Liver (tissue), 9 donors: ENCODE data around the gene CRELD2. TPM values are rescaled to one million over a fixed set of nuclear protein-coding genes. Genes with fewer than 3 reads are reported as not detected.

Source experiments
- DNase-seq: peaks from one replicate; pipeline ENCODE4 v3.0.0-alpha.2; 2017; ENCODE audit warnings: low spot score
- H3K27ac ChIP-seq, 2 donors: one replicate each; pipeline ENCODE4 v1.7.0; 2013; ENCODE audit warnings: inconsistent platforms in 2 of 2, low read length in 2 of 2, control low read depth in 1 of 2, low read depth in 1 of 2, mild to moderate bottlenecking in 1 of 2
- H3K27me3 ChIP-seq, 4 donors: one replicate each; pipeline versions ENCODE4 v1.6.1 to v1.7.0; 2013; ENCODE audit warnings: low read length in 3 of 4, inconsistent platforms in 1 of 4, mild to moderate bottlenecking in 1 of 4, moderate library complexity in 1 of 4; ENCODE audit not compliant: control insufficient read depth in 4 of 4, insufficient read depth in 4 of 4
- H3K36me3 ChIP-seq, 4 donors: one replicate each; pipeline versions ENCODE4 v1.6.1 to v1.7.0; 2013; ENCODE audit warnings: low read length in 3 of 4, mild to moderate bottlenecking in 3 of 4, low read depth in 1 of 4, moderate library complexity in 1 of 4; ENCODE audit not compliant: control insufficient read depth in 4 of 4, insufficient read depth in 3 of 4
- H3K4me1 ChIP-seq, 4 donors: one replicate each; pipeline versions ENCODE4 v1.6.1 to v1.7.0; 2013; ENCODE audit warnings: low read length in 3 of 4, mild to moderate bottlenecking in 3 of 4, moderate library complexity in 1 of 4; ENCODE audit not compliant: control insufficient read depth in 4 of 4, insufficient read depth in 4 of 4
- H3K4me3 ChIP-seq, 3 donors: one replicate each; pipeline versions ENCODE4 v1.6.1 to v1.7.0; 2013; ENCODE audit warnings: low read length in 3 of 3, control low read depth in 1 of 3, low read depth in 1 of 3, mild to moderate bottlenecking in 1 of 3
- H3K9ac ChIP-seq, 2 donors: one replicate each; pipeline ENCODE4 v1.7.0; 2013; ENCODE audit warnings: low read length in 2 of 2, mild to moderate bottlenecking in 2 of 2, moderate library complexity in 2 of 2, control low read depth in 1 of 2, low read depth in 1 of 2
- H3K9me3 ChIP-seq, 4 donors: one replicate each; pipeline versions ENCODE4 v1.6.1 to v1.7.0; 2013; ENCODE audit warnings: low read length in 3 of 4; ENCODE audit not compliant: control insufficient read depth in 4 of 4
- ATF3 ChIP-seq: IDR thresholded peaks from 2 replicates; pipeline ENCODE4 v1.6.1; 2016; ENCODE audit warnings: antibody characterized with exemption
- CTCF ChIP-seq: fragments of 150-350 bp; IDR thresholded peaks from 2 replicates; pipeline ENCODE4 v1.5.1; 2017; ENCODE audit warnings: improper control_type of control experiment, low read depth, low read length; ENCODE audit not compliant: missing input control
- EGR1 ChIP-seq, 2 donors: IDR thresholded peaks; 2 replicates each; pipeline ENCODE4 v1.6.1; 2016 to 2018; ENCODE audit warnings: antibody characterized with exemption in 2 of 2, low read depth in 2 of 2
- FOXA1 ChIP-seq: IDR thresholded peaks from 2 replicates; pipeline ENCODE4 v1.6.1; 2016; ENCODE audit warnings: antibody characterized with exemption
- GABPA ChIP-seq, 2 donors: IDR thresholded peaks in 1 of 2; conservative IDR thresholded peaks in 1 of 2; 2 replicates each; pipeline ENCODE4 v1.6.1; 2016; ENCODE audit warnings: antibody characterized with exemption in 2 of 2, mild to moderate bottlenecking in 1 of 2, moderate library complexity in 1 of 2
- HNF4A ChIP-seq, 2 donors: conservative IDR thresholded peaks; 2 replicates each; pipeline ENCODE4 v1.6.1; 2016; ENCODE audit warnings: antibody characterized with exemption in 2 of 2, mild to moderate bottlenecking in 2 of 2
- HNF4G ChIP-seq: IDR thresholded peaks from 2 replicates; pipeline ENCODE4 v1.6.1; 2016; ENCODE audit warnings: antibody characterized with exemption
- JUND ChIP-seq, 2 donors: IDR thresholded peaks; 2 replicates each; pipeline ENCODE4 v1.6.1; 2016; ENCODE audit warnings: antibody characterized with exemption in 2 of 2
- NR2F2 ChIP-seq: IDR thresholded peaks from 2 replicates; pipeline ENCODE4 v1.6.1; 2016; ENCODE audit warnings: antibody characterized with exemption
- RAD21 ChIP-seq, 2 donors: IDR thresholded peaks; 2 replicates each; pipeline ENCODE4 v1.6.1; 2016; ENCODE audit warnings: antibody characterized with exemption in 2 of 2, mild to moderate bottlenecking in 2 of 2
- REST ChIP-seq: IDR thresholded peaks from 2 replicates; pipeline ENCODE4 v1.6.1; 2016; ENCODE audit warnings: antibody characterized with exemption, mild to moderate bottlenecking
- RXRA ChIP-seq, 2 donors: IDR thresholded peaks; 2 replicates each; pipeline ENCODE4 v1.6.1; 2017 to 2018; ENCODE audit warnings: antibody characterized with exemption in 2 of 2, mild to moderate bottlenecking in 1 of 2
- SP1 ChIP-seq: IDR thresholded peaks from 2 replicates; pipeline ENCODE4 v1.6.1; 2018; ENCODE audit warnings: antibody characterized with exemption, mild to moderate bottlenecking
- YY1 ChIP-seq: IDR thresholded peaks from 2 replicates; pipeline ENCODE4 v1.6.1; 2016; ENCODE audit warnings: antibody characterized with exemption, mild to moderate bottlenecking
- ZBTB33 ChIP-seq: IDR thresholded peaks from 2 replicates; pipeline ENCODE4 v1.6.1; 2016; ENCODE audit warnings: antibody characterized with exemption
- WGBS: extraction: QIAGEN DNeasy Blood & Tissue Kit; methylation state at CpG from one replicate; pipeline ENCODE4 v1.1.7; 2013; 5-methylcytosine and 5-hydroxymethylcytosine counted together
- polyA plus RNA-seq, 2 donors: library from polyadenylated mRNA; stranded (reverse) in 1 of 2; unstranded in 1 of 2; fragments of 200-250 nt in 1 of 2; fragments of >200 nt in 1 of 2; fragmentation: Nextera tagmentation in 1 of 2; extraction: Ambion mirVana in 1 of 2; gene quantifications; one replicate each; pipeline versions ENCODE4 v1.2.1 to v1.2.3, GENCODE V29; 2013 to 2015
- total RNA-seq, 2 donors: library from RNA; depleted of rRNA; stranded (reverse); fragments of >200 nt; gene quantifications; one replicate each; pipeline ENCODE4 v1.2.3, GENCODE V29; 2014
- donor health status: healthy.
- donor health status: healthy.
- donor health status: healthy.
- donor health status: healthy.
- donor health status: healthy.

CRELD2 gene
- total and polyA plus RNA-seq, 4 donors, result 17.2 to 98.1 (median 57.1) TPM

GRCh38 chr22:49886346-49887063, 31.9 kb upstream of the CRELD2 start:
- Histone ChIP-seq H3K9me3 (no peaks in the 10 kb centered on the region), H3K36me3 (peaks cover 4 to 36% (median 20%) of the 10 kb centered on the region in 4 donors), H3K4me1 (no peaks in the 10 kb centered on the region), H3K4me3 (peak overlapping the region in 1 of 3 donors; percentile 9), H3K27me3 (no peaks in the 10 kb centered on the region), H3K27ac (no peak overlapping the region), H3K9ac (no peak overlapping the region)
- no peak for DNase-seq
- no peak for TF ChIP-seq REST
- no peak for TF ChIP-seq ZBTB33
- no peak for TF ChIP-seq RAD21 (IDR thresholded peaks at IDR 0.05)
- TF ChIP-seq RXRA (IDR thresholded peaks at IDR 0.05), result no peak
- TF ChIP-seq CTCF, result no peak
- WGBS, result 97% methylated on average over 41 of the region's 41 CpGs

GRCh38 chr22:49887064-49887451, 31.4 kb upstream of the CRELD2 start:
- Histone ChIP-seq H3K36me3 (peaks cover 4 to 36% (median 20%) of the 10 kb centered on the region in 4 donors), H3K4me3 (no peak overlapping the region), H3K9me3 (no peaks in the 10 kb centered on the region), H3K4me1 (no peaks in the 10 kb centered on the region), H3K27ac (no peak overlapping the region), H3K27me3 (no peaks in the 10 kb centered on the region), H3K9ac (no peak overlapping the region)
- no peak for DNase-seq
- 97% methylated on average over 14 of the region's 14 CpGs for WGBS
- TF ChIP-seq CTCF (no peak), JUND (IDR thresholded peaks at IDR 0.05) (no peak), HNF4A (conservative IDR thresholded peaks at IDR 0.05) (no peak), SP1 (no peak), NR2F2 (no peak), HNF4G (no peak), ATF3 (no peak), RAD21 (IDR thresholded peaks at IDR 0.05) (no peak), ZBTB33 (no peak), FOXA1 (no peak), YY1 (no peak), GABPA (IDR thresholded peaks at IDR 0.05 in 1 of 2, conservative IDR thresholded peaks at IDR 0.05 in 1 of 2) (no peak), EGR1 (IDR thresholded peaks at IDR 0.05; ENCODE audit: low read depth in 2 of 2) (no peak)
